IPS DF 6.9 (cell line): ENCODE results near the gene STIL.
"Not testable (repeated sequence)": the region's sequence is repeated elsewhere in the genome, so short reads cannot be mapped to it uniquely, and the experiment has no call there.

Experiments
- DNase-seq: peaks from one replicate; pipeline ENCODE4 v3.0.0-alpha.2; 2013; ENCODE audit warnings: low read depth, low spot score
- H3K27ac ChIP-seq: one replicate; pipeline ENCODE4 v1.5.1; 2013; ENCODE audit warnings: low read length, control low read depth
- H3K27me3 ChIP-seq: 2 replicates; pipeline ENCODE4 v1.6.1; 2013; ENCODE audit warnings: mild to moderate bottlenecking, low read length; ENCODE audit not compliant: control insufficient read depth, insufficient read depth
- H3K36me3 ChIP-seq: 2 replicates; pipeline ENCODE4 v1.6.1; 2013; ENCODE audit warnings: low read length; ENCODE audit not compliant: control insufficient read depth, insufficient read depth
- H3K4me1 ChIP-seq: 2 replicates; pipeline ENCODE4 v1.6.1; 2013; ENCODE audit warnings: low read length; ENCODE audit not compliant: control insufficient read depth, insufficient read depth
- H3K4me3 ChIP-seq: 2 replicates; pipeline ENCODE4 v1.5.1; 2013; ENCODE audit warnings: mild to moderate bottlenecking, low read length
- H3K9me3 ChIP-seq: 2 replicates; pipeline ENCODE4 v1.6.1; 2013; ENCODE audit warnings: low read length, inconsistent platforms; ENCODE audit not compliant: control insufficient read depth, insufficient read depth
- WGBS: extraction: QIAGEN DNeasy Blood & Tissue Kit; methylation state at CpG from one replicate; pipeline ENCODE4 v1.1.7; 2013; ENCODE audit warnings: mixed read lengths, missing lambda C conversion rate; ENCODE audit not compliant: insufficient read length, insufficient coverage; 5-methylcytosine and 5-hydroxymethylcytosine counted together

Gene STIL

GRCh38 chr1:47275811-47276210, 38.1 kb downstream of the STIL start:
- not testable (repeated sequence) for H3K27ac ChIP-seq, H3K4me3 ChIP-seq, H3K9me3 ChIP-seq, DNase-seq, H3K4me1 ChIP-seq, H3K27me3 ChIP-seq
- H3K36me3 ChIP-seq = peaks cover 10% of the 10 kb centered on the region; the same call in 1 of the 2 replicates
- WGBS = no CpG with 5 or more reads among the region's 7 CpGs

GRCh38 chr1:47265529-47265928, 48.4 kb downstream of the STIL start:
- H3K9me3 ChIP-seq, H3K4me3 ChIP-seq, H3K4me1 ChIP-seq, H3K27me3 ChIP-seq, DNase-seq, H3K27ac ChIP-seq, H3K36me3 ChIP-seq: not testable (repeated sequence)
- WGBS = no CpG with 5 or more reads among the region's 8 CpGs

GRCh38 chr1:47262787-47263413, 51.0 kb downstream of the STIL start:
- H3K4me3 ChIP-seq = no peak overlapping the region
- DNase-seq = peak; percentile 25
- H3K4me1 ChIP-seq = no peaks in the 10 kb centered on the region
- H3K27me3 ChIP-seq = no peaks in the 10 kb centered on the region
- H3K27ac ChIP-seq = no peak overlapping the region
- peaks cover 5% of the 10 kb centered on the region; the same call in 1 of the 2 replicates for H3K36me3 ChIP-seq
- no peaks in the 10 kb centered on the region for H3K9me3 ChIP-seq
- no CpG with 5 or more reads among the region's 1 CpG for WGBS

DNA sequence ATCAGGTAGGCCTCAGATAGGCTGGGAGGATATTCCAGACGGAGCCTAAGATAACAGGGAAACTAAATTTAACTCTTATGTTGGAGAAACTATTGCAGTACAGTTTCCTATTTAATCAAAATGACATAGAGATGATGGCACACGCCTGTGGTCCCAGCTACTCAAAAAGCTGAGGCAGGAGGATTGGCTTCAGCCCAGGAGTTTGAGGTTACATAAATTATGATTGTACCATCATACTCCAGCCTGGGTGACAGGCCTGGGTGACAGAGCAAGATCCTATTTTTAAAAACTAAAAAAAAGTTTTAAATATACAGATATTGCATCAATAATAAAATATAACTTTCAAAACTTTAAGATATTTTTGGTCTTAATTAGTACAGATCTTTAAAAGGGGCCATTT, 56.7 kb downstream of the STIL start:
- DNase-seq = no peak
- Histone ChIP-seq H3K9me3 (no peaks in the 10 kb centered on the region), H3K27ac (no peak overlapping the region), H3K4me3 (no peak overlapping the region), H3K4me1 (no peaks in the 10 kb centered on the region), H3K27me3 (no peaks in the 10 kb centered on the region), H3K36me3 (peaks cover 5% of the 10 kb centered on the region; the same call in 1 of the 2 replicates)
- no CpG with 5 or more reads among the region's 2 CpGs for WGBS

GRCh38 chr1:47252795-47253194, 61.2 kb downstream of the STIL start:
- Histone ChIP-seq H3K4me3 (no peak overlapping the region), H3K27ac (no peak overlapping the region), H3K9me3 (no peaks in the 10 kb centered on the region), H3K27me3 (no peaks in the 10 kb centered on the region), H3K36me3 (peaks cover 4% of the 10 kb centered on the region; the same call in 1 of the 2 replicates), H3K4me1 (no peaks in the 10 kb centered on the region)
- no peak for DNase-seq
- WGBS = 100% methylated on average over 1 of the region's 5 CpGs

- DNase-seq = no peak
- H3K27ac ChIP-seq = no peak overlapping the region
- no peaks in the 10 kb centered on the region for H3K9me3 ChIP-seq
- H3K27me3 ChIP-seq = no peaks in the 10 kb centered on the region
- H3K4me3 ChIP-seq = no peak overlapping the region
- WGBS = no CpG with 5 or more reads among the region's 1 CpG
- H3K36me3 ChIP-seq = peaks cover 4% of the 10 kb centered on the region; the same call in 1 of the 2 replicates
- H3K4me1 ChIP-seq = no peaks in the 10 kb centered on the region
Measured at GRCh38 chr1:47252369-47252768, 61.6 kb downstream of the STIL start.

- Histone ChIP-seq H3K27me3 (no peaks in the 10 kb centered on the region), H3K27ac (no peak overlapping the region), H3K36me3 (peaks cover 4% of the 10 kb centered on the region; the same call in 1 of the 2 replicates), H3K9me3 (no peaks in the 10 kb centered on the region), H3K4me1 (no peaks in the 10 kb centered on the region), H3K4me3 (no peak overlapping the region)
- DNase-seq = no peak
- WGBS = no CpG with 5 or more reads among the region's 3 CpGs
Measured at GRCh38 chr1:47249755-47250154, 64.2 kb downstream of the STIL start.

DNA sequence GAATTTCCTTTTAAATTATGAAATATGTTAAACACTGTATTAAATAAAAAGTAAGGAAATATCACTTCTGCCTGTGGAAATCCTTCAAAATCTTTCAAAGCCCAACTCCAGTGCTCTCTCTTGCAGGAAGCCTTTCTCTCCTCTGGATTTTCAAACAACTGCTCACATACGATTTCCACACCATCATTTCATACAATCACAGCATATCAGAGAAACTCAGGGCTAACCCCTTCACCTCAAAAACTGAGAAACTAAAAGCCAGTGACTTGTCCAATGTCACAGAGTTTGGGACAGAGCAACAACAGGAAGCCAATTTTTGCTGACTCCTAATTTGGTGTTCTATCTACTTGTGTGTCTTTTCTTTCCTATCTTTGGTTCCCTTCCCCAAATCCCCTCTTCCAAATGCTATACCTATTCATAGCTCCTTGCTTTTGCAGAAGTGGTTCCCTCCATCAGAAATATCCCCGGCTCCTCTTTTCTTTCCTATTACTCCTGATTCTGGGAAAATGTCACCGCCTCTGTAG, 69.5 kb downstream of the STIL start:
- WGBS = 100% methylated on average over 1 of the region's 3 CpGs
- no peak overlapping the region for H3K4me3 ChIP-seq
- H3K27ac ChIP-seq = no peak overlapping the region
- H3K36me3 ChIP-seq = no peaks in the 10 kb centered on the region
- no peaks in the 10 kb centered on the region for H3K9me3 ChIP-seq
- H3K27me3 ChIP-seq = no peaks in the 10 kb centered on the region; the same call in 1 of the 2 replicates
- no peak for DNase-seq
- H3K4me1 ChIP-seq = no peaks in the 10 kb centered on the region

- H3K36me3 ChIP-seq = no peaks in the 10 kb centered on the region
- no peaks in the 10 kb centered on the region for H3K9me3 ChIP-seq
- no peaks in the 10 kb centered on the region for H3K4me1 ChIP-seq
- no CpG with 5 or more reads among the region's 5 CpGs for WGBS
- no peak for DNase-seq
- no peaks in the 10 kb centered on the region; the same call in 1 of the 2 replicates for H3K27me3 ChIP-seq
- no peak overlapping the region for H3K27ac ChIP-seq
- H3K4me3 ChIP-seq = no peak overlapping the region
Measured at GRCh38 chr1:47243910-47244309, 70.0 kb downstream of the STIL start.

DNA sequence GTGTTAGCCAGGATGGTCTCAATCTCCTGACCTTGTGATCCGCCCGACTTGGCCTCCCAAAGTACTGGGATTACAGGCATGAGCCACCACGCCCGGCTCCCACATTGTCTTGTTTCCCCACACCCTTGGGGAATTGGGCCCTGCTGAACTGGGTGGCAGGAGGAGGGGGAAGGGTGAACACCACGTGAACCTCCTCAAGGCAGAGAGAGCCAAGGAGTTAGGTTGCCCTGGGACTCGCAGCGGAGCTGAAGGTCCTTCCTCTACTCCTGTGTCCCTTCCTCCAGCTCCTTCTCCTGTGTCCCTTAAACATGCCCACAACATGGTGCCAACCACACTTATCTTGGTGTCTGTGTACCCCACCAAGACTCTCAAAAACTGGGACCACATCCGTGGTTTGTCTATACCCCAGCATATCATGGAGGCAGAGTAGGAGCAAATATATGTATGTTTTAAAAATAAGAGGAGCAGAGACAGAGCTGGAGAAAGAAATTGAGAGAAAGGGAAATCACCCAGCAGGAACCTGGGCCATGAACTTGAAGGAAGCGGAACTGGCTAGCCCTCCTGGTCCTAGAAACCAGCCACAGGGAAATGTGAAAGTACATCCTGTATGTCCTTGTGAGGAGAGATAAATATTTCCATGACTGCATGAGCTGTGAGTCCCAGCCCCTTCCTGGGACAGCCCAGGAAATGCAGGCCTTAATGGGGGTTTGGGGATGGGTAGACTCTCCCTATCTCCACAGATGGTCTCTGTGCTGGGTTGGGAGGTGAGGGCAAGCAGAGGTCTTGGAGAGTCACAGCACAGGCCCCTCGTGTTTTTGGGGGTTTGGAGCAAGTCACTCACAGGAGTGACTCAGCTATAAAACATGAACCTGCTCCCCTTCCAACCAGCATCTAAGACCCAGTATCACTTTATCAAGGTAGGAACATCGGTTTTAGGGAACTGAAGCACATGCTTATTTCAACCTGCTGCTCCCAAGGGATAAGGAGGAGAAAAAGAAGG, 72.5 kb downstream of the STIL start:
- no peaks in the 10 kb centered on the region for H3K9me3 ChIP-seq
- DNase-seq = no peak

More for the DNA sequence above, 72.5 kb downstream of the STIL start:
- no CpG with 5 or more reads among the region's 11 CpGs for WGBS
- Histone ChIP-seq H3K27ac (no peak overlapping the region), H3K4me3 (no peak overlapping the region), H3K36me3 (no peaks in the 10 kb centered on the region), H3K4me1 (no peaks in the 10 kb centered on the region), H3K27me3 (no peaks in the 10 kb centered on the region; the same call in 1 of the 2 replicates)
